NCI-H2171 (cell line): ENCODE data around the gene ATF4.

Source experiments
- DNase-seq: peaks from one replicate; lab custom pipeline; 2025; lab: John Stamatoyannopoulos, UW

The ATF4 gene

GRCh38 chr22:39558950-39559349 is 38.6 kb downstream of the ATF4 start:
- DNase-seq, result no peak

- DNase-seq, result no peak
Observed at GRCh38 chr22:39559456-39560105, 39.2 kb downstream of the ATF4 start.

DNA sequence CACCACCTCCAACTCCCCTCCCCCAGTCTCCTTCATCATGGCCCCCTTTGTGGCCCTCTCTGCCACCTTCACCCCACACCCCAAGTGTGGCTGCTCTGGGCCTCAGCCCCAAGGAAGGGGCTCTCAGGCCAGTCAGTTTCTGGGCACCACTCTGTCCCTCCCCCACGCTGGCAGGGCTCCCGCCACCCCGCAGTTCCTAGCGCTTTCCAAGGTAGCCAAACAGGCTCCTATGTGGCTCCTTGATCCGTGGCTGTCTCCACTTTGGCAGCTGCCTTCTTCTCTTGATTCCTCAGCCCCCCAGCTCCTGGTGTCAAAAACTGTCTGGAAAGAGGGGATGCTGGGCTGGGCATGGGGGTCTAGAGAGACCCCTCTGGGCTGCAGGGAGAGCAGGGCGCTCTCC is 39.8 kb downstream of the ATF4 start:
- DNase-seq, result no peak

GRCh38 chr22:39562839-39563489 is 42.6 kb downstream of the ATF4 start:
- no peak for DNase-seq

DNA sequence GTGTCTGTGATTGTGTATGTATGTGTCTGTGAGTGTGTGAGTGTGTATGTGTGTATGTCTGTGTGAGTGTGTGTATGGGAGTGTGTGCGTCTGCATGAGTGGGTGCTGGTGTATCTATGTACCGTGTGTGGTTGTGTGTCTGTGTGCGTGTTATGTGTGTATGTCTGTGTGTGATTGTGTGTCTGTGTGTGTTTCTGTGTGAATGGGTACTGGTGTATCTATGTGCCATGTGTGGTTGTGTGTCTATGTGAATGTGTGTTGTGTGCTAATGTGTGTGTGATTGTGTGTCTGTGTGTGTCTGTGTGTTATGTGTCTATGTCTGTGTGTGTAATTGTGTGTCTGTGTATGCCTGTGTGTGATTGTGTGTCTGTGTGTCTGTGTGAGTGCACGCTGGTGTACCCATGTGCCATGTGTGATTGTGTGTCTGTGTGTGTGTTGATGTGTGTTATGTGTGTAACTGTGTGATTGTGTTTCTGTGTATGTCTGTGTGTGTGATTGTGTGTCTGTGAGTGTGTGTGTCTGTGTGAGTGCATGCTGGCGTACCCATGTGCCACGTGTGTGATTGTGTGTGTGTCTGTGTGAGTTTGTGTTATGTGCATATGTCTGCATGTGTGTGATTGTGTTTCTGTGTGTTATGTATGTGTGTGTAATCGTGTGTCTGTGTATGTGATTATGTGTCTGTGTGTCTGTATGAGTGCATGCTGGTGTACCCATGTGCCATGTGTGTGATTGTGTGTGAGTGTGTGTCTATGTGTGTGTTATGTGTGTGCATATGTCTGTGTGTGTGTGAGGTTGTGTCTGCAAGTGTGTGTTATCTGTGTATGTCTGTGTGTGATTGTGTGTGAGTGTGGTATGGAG is 43.4 kb downstream of the ATF4 start:
- DNase-seq, result no peak

GRCh38 chr22:39565414-39565944 is 45.1 kb downstream of the ATF4 start:
- no peak for DNase-seq

DNA sequence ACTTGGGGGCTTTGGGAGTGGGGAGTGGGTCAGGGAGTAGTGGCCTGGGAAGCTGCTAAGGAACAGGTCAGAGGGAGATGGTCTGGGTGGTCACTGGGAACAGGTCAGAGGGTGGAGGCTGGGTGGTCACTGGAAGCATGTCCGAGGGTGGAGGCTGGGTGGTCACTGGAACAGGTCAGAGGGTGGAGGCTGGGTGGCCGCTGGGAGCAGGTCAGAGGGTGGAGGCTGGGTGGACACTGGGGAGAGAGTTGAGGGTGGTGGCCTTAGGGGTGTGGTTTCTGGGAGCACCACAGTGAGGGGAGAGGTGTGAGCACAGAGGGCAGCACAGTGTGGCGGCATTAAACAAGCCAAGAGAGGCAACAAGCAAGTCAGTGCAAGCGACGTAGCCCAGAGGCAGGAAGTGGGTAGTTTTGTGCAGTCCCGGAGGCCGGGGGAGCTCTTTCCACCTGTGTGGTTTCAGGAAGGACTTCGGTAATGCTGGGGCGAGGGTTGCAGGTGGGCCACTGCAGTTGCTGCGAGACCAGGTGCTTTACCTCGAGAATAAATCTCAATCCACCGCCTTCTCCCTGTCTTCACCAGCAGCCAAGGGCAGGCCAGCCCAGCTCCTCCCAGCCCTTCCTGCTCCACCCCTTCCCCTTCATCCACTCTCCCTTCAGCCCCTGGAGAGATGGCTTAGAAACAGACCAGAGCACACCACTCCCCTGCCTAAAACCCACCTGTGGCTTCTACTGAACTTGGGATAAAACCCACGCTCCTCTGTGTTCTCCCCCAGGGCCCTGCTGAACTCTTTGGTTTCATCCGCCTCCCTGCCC is 47.0 kb downstream of the ATF4 start:
- DNase-seq, result no peak

DNA sequence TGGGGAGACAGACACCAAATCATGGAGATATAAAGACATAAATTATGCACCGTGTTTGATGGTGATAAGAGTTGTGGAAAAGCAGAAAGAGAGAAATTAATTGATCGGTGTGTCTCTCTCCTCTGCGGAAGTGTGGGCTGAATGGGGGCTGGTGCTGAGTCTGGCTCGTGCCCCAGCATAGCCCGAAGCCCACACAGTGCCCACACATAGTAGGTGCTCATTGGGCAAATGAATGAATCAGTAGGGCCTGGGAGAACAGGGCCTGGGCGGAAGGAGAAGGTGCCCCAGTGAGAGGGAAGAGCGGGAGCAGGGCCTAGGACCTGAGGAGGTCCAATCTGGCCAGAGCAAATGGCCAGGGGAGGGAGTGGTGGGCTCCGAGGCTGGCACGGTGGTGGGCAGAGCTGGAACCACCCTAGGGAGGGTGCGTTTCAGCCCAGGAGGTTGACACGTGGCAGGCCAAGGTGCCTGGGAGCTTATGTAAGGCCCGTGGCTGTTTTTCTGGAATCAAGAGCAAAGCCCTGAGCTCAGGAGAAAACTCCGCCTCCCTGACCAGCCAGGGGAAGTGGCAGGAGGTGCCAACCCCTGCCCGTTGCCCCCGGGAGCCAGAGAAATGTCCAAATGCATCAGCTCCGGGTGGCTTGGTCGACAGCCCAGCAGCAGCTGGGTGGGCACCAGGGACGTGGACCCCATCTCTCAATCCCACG is 48.1 kb downstream of the ATF4 start:
- DNase-seq, result no peak

DNA sequence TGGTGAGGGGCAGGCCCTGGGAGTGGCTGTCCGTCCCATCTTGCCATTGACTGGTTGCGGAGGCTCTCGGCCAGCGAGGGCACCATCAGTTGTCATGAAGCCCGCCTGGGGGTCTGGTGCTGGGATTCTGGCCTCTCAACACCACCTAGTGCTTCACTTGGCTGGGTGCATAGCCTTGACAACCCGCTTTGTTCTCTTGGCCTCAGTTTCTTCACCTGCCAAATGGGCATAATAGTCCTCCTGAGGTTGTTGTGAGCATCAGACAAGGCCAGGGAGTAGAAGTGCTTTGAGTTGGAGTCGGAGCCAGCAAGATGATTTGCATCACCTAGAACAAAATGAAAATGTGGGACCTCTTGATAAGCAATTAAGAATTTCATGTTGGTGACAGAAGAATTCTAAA is 48.7 kb downstream of the ATF4 start:
- no peak for DNase-seq

DNA sequence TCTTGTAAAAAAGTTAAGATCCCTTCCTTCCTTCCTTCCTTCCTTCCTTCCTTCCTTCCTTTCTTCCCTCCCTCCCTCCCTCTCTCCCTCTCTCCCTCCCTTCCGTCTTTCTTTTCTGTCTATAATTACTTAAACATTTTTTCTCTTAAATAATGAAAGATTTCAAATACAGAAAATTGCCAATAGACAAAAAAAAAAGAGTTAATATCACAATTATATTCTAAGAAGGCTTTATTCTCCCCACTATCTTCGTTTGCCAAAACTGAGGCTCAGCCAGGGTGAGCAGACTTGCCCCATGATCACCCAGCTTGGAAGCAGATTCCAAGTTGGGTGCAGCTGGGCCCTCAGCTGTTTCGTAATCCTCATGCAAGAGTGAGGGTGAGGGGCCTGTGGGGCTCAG is 49.9 kb downstream of the ATF4 start:
- DNase-seq, result no peak

DNA sequence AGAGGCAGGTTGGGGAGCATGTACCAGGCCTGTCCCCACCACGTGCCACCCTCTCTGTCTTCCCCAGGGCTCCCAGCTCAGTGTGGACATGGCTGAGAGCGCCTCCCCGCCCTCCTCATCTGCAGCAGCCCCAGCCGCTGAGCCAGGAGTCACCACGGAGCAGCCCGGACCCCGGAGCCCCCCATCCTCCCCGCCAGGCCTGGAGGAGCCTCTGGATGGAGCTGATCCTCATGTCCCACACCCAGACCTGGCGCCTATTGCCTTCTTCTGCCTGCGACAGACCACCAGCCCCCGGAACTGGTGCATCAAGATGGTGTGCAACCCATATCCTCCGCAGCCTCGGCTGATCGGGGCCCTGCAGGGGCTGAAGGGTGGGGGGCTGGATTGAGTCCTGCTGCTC is 50.3 kb downstream of the ATF4 start, which contains the start of gene CACNA1I:
CACNA1I (plus strand) TSS at position 89 of the 400 bp plus-strand sequence; CDS start at position 89, 0 bp downstream.
- no peak for DNase-seq

DNA sequence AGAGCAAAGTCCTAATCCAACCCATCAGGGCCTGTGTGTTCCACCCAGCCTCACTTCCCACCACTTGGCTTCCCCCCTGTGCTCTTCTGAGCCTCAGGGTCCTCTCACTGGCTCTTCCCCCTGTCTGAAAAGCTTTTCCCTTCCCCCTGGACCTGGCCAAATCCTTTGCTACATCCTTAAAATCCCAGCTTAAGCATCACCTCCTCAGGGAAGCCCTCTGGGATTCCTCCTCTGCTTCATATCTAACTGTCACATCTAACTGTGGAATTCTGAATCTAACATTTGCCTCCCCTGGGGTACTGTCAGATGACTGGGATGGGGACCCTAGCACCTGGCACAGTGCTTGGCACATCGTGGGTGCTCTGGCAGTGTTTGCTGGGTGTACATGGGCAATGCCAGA is 51.2 kb downstream of the ATF4 start:
- DNase-seq, result no peak
